GM12878 (cell line): Measurements from ENCODE around the gene PLIN3. TPM values are rescaled to one million over a fixed set of nuclear protein-coding genes. Genes with fewer than 3 reads are reported as not detected.

ENCODE experiments used
- CBFB ChIP-seq: IDR thresholded peaks from 2 replicates; pipeline ENCODE4 v1.6.1; 2016; ENCODE audit warnings: antibody characterized with exemption, low read depth
- CBX3 ChIP-seq: fragments of 200-600 bp; sonication (generic); IDR thresholded peaks from 2 replicates; pipeline ENCODE4 v1.6.1; 2016; ENCODE audit warnings: low read depth, borderline replicate concordance
- CUX1 ChIP-seq: IDR thresholded peaks from 2 replicates; pipeline ENCODE4 v1.6.1; 2012; ENCODE audit warnings: improper control_type of control experiment, low read depth, low read length; ENCODE audit not compliant: insufficient replicate concordance
- EED ChIP-seq: sonication (generic); IDR thresholded peaks from 2 replicates; pipeline ENCODE4 v1.6.1; 2016; ENCODE audit warnings: antibody characterized with exemption, low read depth
- EGR1 ChIP-seq, 2 experiments: IDR thresholded peaks; 1 replicate in 1 of 2; 2 replicates in 1 of 2; pipeline ENCODE4 v1.6.1; 2011 to 2012; ENCODE audit warnings: low read depth in 2 of 2, low read length in 2 of 2, borderline replicate concordance in 1 of 2, mild to moderate bottlenecking in 1 of 2, moderate library complexity in 1 of 2
- GABPA ChIP-seq: IDR thresholded peaks from 2 replicates; pipeline ENCODE4 v1.6.1; 2014; ENCODE audit warnings: antibody characterized with exemption, low read depth, mild to moderate bottlenecking, inconsistent platforms
- JUND ChIP-seq: IDR thresholded peaks from 2 replicates; pipeline ENCODE4 v1.6.1; 2012; ENCODE audit warnings: low read depth, mild to moderate bottlenecking, low read length, improper control_type of control experiment, moderate library complexity
- KDM1A ChIP-seq: fragments of 200-600 bp; sonication (generic); IDR thresholded peaks from 2 replicates; pipeline ENCODE4 v1.6.1; 2016; ENCODE audit warnings: borderline replicate concordance
- MXI1 ChIP-seq: fragments of 150-350 bp; IDR thresholded peaks from 2 replicates; pipeline ENCODE4 v1.6.1; 2011; ENCODE audit warnings: low read depth, mild to moderate bottlenecking, inconsistent platforms, low read length, improper control_type of control experiment
- MYC ChIP-seq: IDR thresholded peaks from 2 replicates; pipeline ENCODE4 v1.6.1; 2011; ENCODE audit warnings: mild to moderate bottlenecking, low read length, moderate library complexity, inconsistent platforms; ENCODE audit not compliant: insufficient read depth, insufficient replicate concordance, insufficient read length, severe bottlenecking
- NFIC ChIP-seq: IDR thresholded peaks from 2 replicates; pipeline ENCODE4 v1.6.1; 2012; ENCODE audit warnings: low read depth, mild to moderate bottlenecking, inconsistent platforms, low read length, moderate library complexity
- NR2C2 ChIP-seq: IDR thresholded peaks from 2 replicates; pipeline ENCODE4 v1.6.1; 2011; ENCODE audit warnings: borderline replicate concordance, low read depth; ENCODE audit not compliant: control insufficient read depth, insufficient read length
- RELA ChIP-seq: fragments of 450-650 bp; IDR thresholded peaks from 2 replicates; pipeline ENCODE4 v1.8.0; 2014; ENCODE audit warnings: borderline replicate concordance; ENCODE audit not compliant: partially characterized antibody
- RFX5 ChIP-seq: IDR thresholded peaks from 2 replicates; pipeline ENCODE4 v1.6.1; 2011; ENCODE audit warnings: low read depth, low read length, improper control_type of control experiment
- RUNX3 ChIP-seq: IDR thresholded peaks from 2 replicates; pipeline ENCODE4 v1.6.1; 2012; ENCODE audit warnings: low read length, inconsistent platforms
- SMARCA5 ChIP-seq: fragments of 450-650 bp; IDR thresholded peaks from 2 replicates; pipeline ENCODE4 v1.6.1; 2017; ENCODE audit warnings: mild to moderate bottlenecking
- TCF12 ChIP-seq: IDR thresholded peaks from 2 replicates; pipeline ENCODE4 v1.6.1; 2011; ENCODE audit warnings: low read depth, mild to moderate bottlenecking, low read length
- ZBED1 ChIP-seq: IDR thresholded peaks from 2 replicates; pipeline ENCODE4 v1.6.1; 2016; ENCODE audit warnings: borderline replicate concordance
- ZBTB40 ChIP-seq: fragments of 450-650 bp; IDR thresholded peaks from 2 replicates; pipeline ENCODE4 v1.6.1; 2016; ENCODE audit warnings: mild to moderate bottlenecking, moderate library complexity, borderline replicate concordance
- polyA plus RNA-seq, 11 experiments: library from polyadenylated mRNA; depleted of rRNA in 4 of 11; unstranded in 6 of 11; stranded (reverse) in 5 of 11; fragments of >200 nt; fragmentation: Nextera tagmentation in 4 of 11; fragmentation: Illumina TruSeq in 1 of 11; extraction: Ambion mirVana in 4 of 11; extraction: Trizol in 1 of 11; gene quantifications; 1 replicate in 1 of 11; 2 replicates in 10 of 11; pipeline versions ENCODE4 v1.2.1 to v1.2.3, GENCODE V29; 2011 to 2016; ENCODE audit warnings: inconsistent platforms in 2 of 11, missing spikeins in 2 of 11, low read depth in 1 of 11
- total RNA-seq, 4 experiments: library from RNA; depleted of rRNA in 3 of 4; stranded (reverse); fragments of >200 nt in 3 of 4; fragmentation: Illumina TruSeq in 1 of 4; extraction: Trizol in 1 of 4; gene quantifications; 2 replicates each; pipeline versions ENCODE4 v1.2.1 to v1.2.3, GENCODE V29; 2013 to 2021
- TF ChIP-seq, protein P1 (sequence below): IDR thresholded peaks from 2 replicates; pipeline ENCODE4 v1.6.1; 2012; ENCODE audit warnings: low read length, inconsistent platforms

The PLIN3 gene
- total and polyA plus RNA-seq, 10 of the 15 experiments (the other 5 are each of a cell fraction or from before 2014, with no cell fraction given) = 7.7 to 71.4 (median 66.8) TPM

GRCh38 chr19:4909156-4909896 is 41.9 kb upstream of the PLIN3 start, which contains the start of gene UHRF1 (continued):
- TF ChIP-seq ZBTB40 (no peak), RELA (no peak), EGR1 (IDR thresholded peaks at IDR 0.05; ENCODE audit: borderline replicate concordance in 1 of 2, low read depth in 2 of 2, low read length in 2 of 2) (peak in 1 of 2 experiments; percentile 76; a peak in 2 of 3 replicates), MYC (no peak), RFX5 (no peak), CUX1 (no peak), TCF12 (0 out of 2 replicates have a peak, but pooled peaks have one; percentile 19), CBX3 (no peak), NR2C2 (no peak), SMARCA5 (peak; percentile 23; the same call in 1 of the 2 replicates), NFIC (no peak), KDM1A (no peak), GABPA (no peak), ZBED1 (no peak), JUND (no peak), RUNX3 (peak; percentile 18; the same call in 1 of the 2 replicates), CBFB (no peak), EED (no peak), MXI1 (no peak)
- TF ChIP-seq, protein P1, sequence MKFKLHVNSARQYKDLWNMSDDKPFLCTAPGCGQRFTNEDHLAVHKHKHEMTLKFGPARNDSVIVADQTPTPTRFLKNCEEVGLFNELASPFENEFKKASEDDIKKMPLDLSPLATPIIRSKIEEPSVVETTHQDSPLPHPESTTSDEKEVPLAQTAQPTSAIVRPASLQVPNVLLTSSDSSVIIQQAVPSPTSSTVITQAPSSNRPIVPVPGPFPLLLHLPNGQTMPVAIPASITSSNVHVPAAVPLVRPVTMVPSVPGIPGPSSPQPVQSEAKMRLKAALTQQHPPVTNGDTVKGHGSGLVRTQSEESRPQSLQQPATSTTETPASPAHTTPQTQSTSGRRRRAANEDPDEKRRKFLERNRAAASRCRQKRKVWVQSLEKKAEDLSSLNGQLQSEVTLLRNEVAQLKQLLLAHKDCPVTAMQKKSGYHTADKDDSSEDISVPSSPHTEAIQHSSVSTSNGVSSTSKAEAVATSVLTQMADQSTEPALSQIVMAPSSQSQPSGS = no peak
